HFF-Myc (cell line): Measurements from ENCODE around the gene MEF2D.

Source experiments
- DNase-seq: peaks from one replicate; pipeline ENCODE4 v3.0.0-alpha.2; 2011; ENCODE audit warnings: low read depth; ENCODE audit errors: extremely low read depth
- H3K4me3 ChIP-seq: replicated peaks from 2 replicates; pipeline ENCODE4 v1.5.1; 2011; ENCODE audit warnings: low read depth, mild to moderate bottlenecking, control low read depth, low read length
- CTCF ChIP-seq: IDR thresholded peaks from 2 replicates; pipeline ENCODE4 v1.5.1; 2012; ENCODE audit warnings: mild to moderate bottlenecking, low read depth, low read length, control low read depth; ENCODE audit errors: missing control alignments

MEF2D gene

DNA sequence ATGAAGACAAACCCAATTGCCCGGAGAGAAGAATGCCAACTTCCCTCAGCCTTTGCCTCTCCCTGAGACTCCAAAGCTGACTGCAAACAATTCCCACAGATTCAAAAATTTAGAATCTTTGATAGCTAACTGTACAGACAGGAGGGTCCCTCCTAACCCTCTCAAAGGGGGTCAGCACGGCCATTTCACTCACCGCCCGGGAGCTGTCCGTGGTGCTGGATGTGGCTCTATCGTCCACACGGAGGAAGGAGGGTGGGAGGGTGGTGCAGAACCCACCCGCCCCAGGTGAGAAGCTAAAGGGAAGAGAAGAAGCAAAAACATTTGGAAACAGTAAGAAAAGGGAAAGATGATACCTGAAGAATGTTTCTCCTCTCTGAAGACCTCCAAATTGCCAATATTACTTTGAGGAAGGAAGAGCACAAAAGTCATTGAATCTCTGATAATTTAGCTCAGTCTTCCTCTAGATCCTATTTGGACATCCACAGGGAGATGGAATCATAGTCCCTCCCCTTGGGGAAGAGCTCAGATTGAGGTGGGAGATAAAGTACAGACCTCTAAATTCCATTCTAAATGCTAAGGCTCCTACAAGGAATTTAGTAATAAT lies 86.0 kb downstream of the MEF2D start:
- no peak for DNase-seq
- no peak for TF ChIP-seq CTCF

More for the DNA sequence above, 86.0 kb downstream of the MEF2D start:
- no peak overlapping the region for H3K4me3 ChIP-seq
